SK-N-SH treated with all-trans-retinoic acid at 6 μM for 48 hours (cell line): Measurements from ENCODE around the gene RBMS3.

Source experiments
- ARNTL ChIP-seq: fragments of 450-650 bp; formaldehyde crosslinking; IDR thresholded peaks from 2 replicates; pipeline ENCODE4 v1.5.0; 2020; ENCODE audit warnings: low read depth, mild to moderate bottlenecking, moderate library complexity, borderline replicate concordance
- BACH2 ChIP-seq: fragments of 250-450 bp; sonication (Bioruptor Pico); IDR thresholded peaks from 2 replicates; pipeline ENCODE4 v1.9.0; 2021; ENCODE audit warnings: mild to moderate bottlenecking, borderline replicate concordance
- ISL1 ChIP-seq: fragments of 250-450 bp; sonication (Bioruptor Pico); IDR thresholded peaks from 2 replicates; pipeline ENCODE4 v2.1.2; 2022; ENCODE audit warnings: mild to moderate bottlenecking, moderate library complexity
- SNAI2 ChIP-seq: fragments of 250-450 bp; sonication (Bioruptor Pico); IDR thresholded peaks from 2 replicates; pipeline ENCODE4 v1.5.0; 2020; ENCODE audit warnings: mild to moderate bottlenecking, moderate library complexity
- TCF4 ChIP-seq: fragments of 250-450 bp; sonication (Bioruptor Pico); IDR thresholded peaks from 2 replicates; pipeline ENCODE4 v1.8.0; 2021; ENCODE audit warnings: mild to moderate bottlenecking, moderate library complexity, borderline replicate concordance
- ZFP30 ChIP-seq: fragments of 450-650 bp; formaldehyde crosslinking; IDR thresholded peaks from 2 replicates; pipeline ENCODE4 v1.5.0; 2022; ENCODE audit warnings: mild to moderate bottlenecking, moderate library complexity
- ZNF565 ChIP-seq: fragments of 450-650 bp; formaldehyde crosslinking; conservative IDR thresholded peaks from 2 replicates; pipeline ENCODE4 v1.5.0; 2020; ENCODE audit warnings: low read depth, mild to moderate bottlenecking, moderate library complexity
- ZNF8 ChIP-seq: fragments of 450-650 bp; formaldehyde crosslinking; IDR thresholded peaks from 2 replicates; pipeline ENCODE4 v1.5.0; 2020; ENCODE audit warnings: mild to moderate bottlenecking, moderate library complexity
- TF ChIP-seq, protein P1 (sequence below): fragments of 250-450 bp; sonication (Bioruptor Pico); IDR thresholded peaks from 2 replicates; pipeline ENCODE4 v1.5.0; 2020; ENCODE audit warnings: mild to moderate bottlenecking, moderate library complexity
- TF ChIP-seq, protein P2 (sequence below): fragments of 250-450 bp; sonication (Bioruptor Pico); IDR thresholded peaks from 2 replicates; pipeline ENCODE4 v1.5.1; 2020; ENCODE audit warnings: low read depth, mild to moderate bottlenecking, moderate library complexity
- TF ChIP-seq, protein P3 (sequence below): fragments of 250-450 bp; sonication (Bioruptor Pico); IDR thresholded peaks from 2 replicates; pipeline ENCODE4 v1.8.0; 2021; ENCODE audit warnings: low read depth, mild to moderate bottlenecking, moderate library complexity, borderline replicate concordance

DNA sequence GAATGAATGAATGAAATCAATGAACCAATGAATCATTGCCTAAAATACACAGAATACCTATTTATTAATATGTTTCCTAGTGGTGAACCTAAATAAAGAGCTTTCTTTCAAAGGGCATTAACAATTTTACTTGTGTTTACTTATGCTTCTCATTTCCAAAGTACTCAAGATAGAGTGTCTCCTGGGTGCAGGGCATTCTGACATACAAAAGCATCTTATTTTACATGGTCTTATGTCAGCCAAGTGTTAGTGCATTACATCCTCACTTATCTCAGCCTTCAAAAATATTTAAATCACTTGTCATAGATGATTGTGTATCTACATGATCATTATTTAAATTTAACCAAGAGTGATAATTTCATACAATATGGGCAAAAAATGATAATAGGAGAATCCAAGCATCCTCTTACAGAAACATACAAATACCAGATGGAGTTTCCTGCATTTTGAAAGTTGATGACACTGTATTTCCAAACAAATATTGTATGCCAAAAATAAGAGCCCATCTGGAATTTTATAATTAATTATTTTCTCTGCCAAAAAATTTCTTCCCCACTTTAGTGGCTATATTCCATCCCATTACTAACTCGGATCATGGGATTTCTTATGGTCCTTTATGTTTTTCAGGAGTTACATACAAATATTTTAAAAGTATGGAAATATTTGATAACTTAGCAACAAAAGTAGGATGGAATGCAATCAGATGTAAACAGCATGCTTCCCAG is 279.0 kb downstream of the RBMS3 start:
- TF ChIP-seq, protein P1, sequence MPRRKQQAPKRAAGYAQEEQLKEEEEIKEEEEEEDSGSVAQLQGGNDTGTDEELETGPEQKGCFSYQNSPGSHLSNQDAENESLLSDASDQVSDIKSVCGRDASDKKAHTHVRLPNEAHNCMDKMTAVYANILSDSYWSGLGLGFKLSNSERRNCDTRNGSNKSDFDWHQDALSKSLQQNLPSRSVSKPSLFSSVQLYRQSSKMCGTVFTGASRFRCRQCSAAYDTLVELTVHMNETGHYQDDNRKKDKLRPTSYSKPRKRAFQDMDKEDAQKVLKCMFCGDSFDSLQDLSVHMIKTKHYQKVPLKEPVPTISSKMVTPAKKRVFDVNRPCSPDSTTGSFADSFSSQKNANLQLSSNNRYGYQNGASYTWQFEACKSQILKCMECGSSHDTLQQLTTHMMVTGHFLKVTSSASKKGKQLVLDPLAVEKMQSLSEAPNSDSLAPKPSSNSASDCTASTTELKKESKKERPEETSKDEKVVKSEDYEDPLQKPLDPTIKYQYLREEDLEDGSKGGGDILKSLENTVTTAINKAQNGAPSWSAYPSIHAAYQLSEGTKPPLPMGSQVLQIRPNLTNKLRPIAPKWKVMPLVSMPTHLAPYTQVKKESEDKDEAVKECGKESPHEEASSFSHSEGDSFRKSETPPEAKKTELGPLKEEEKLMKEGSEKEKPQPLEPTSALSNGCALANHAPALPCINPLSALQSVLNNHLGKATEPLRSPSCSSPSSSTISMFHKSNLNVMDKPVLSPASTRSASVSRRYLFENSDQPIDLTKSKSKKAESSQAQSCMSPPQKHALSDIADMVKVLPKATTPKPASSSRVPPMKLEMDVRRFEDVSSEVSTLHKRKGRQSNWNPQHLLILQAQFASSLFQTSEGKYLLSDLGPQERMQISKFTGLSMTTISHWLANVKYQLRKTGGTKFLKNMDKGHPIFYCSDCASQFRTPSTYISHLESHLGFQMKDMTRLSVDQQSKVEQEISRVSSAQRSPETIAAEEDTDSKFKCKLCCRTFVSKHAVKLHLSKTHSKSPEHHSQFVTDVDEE: no peak
- TF ChIP-seq ARNTL (CRISPR knock-in tag) (no peak), ZFP30 (no peak), ZNF565 (no peak), ZNF8 (CRISPR knock-in tag) (no peak), BACH2 (CRISPR knock-in tag) (no peak), SNAI2 (no peak), ISL1 (CRISPR knock-in tag) (no peak), TCF4 (CRISPR knock-in tag) (no peak)
- TF ChIP-seq, protein P2, sequence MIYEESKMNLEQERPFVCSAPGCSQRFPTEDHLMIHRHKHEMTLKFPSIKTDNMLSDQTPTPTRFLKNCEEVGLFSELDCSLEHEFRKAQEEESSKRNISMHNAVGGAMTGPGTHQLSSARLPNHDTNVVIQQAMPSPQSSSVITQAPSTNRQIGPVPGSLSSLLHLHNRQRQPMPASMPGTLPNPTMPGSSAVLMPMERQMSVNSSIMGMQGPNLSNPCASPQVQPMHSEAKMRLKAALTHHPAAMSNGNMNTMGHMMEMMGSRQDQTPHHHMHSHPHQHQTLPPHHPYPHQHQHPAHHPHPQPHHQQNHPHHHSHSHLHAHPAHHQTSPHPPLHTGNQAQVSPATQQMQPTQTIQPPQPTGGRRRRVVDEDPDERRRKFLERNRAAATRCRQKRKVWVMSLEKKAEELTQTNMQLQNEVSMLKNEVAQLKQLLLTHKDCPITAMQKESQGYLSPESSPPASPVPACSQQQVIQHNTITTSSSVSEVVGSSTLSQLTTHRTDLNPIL (CRISPR knock-in tag): no peak
- TF ChIP-seq, protein P3, sequence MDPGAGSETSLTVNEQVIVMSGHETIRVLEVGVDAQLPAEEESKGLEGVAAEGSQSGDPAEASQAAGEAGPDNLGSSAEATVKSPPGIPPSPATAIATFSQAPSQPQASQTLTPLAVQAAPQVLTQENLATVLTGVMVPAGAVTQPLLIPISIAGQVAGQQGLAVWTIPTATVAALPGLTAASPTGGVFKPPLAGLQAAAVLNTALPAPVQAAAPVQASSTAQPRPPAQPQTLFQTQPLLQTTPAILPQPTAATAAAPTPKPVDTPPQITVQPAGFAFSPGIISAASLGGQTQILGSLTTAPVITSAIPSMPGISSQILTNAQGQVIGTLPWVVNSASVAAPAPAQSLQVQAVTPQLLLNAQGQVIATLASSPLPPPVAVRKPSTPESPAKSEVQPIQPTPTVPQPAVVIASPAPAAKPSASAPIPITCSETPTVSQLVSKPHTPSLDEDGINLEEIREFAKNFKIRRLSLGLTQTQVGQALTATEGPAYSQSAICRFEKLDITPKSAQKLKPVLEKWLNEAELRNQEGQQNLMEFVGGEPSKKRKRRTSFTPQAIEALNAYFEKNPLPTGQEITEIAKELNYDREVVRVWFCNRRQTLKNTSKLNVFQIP (CRISPR knock-in tag): no peak
